Fibroblast of villous mesenchyme (primary cell): ENCODE results near the gene KANSL1L. TPM values are rescaled to one million over a fixed set of nuclear protein-coding genes. Genes with fewer than 3 reads are reported as not detected.

Experiments
- DNase-seq: peaks from one replicate; pipeline ENCODE4 v3.0.0-alpha.2; 2010; ENCODE audit warnings: low read depth
- H3K4me3 ChIP-seq: 2 replicates; pipeline ENCODE4 v1.5.1; 2011; ENCODE audit warnings: low read depth, mild to moderate bottlenecking, low read length
- CTCF ChIP-seq: IDR thresholded peaks from 2 replicates; pipeline ENCODE4 v1.5.1; 2012; ENCODE audit warnings: low read depth, mild to moderate bottlenecking, low read length; ENCODE audit not compliant: insufficient read depth
- total RNA-seq: library from RNA; depleted of rRNA; stranded (reverse); fragments of >200 nt; gene quantifications from 2 replicates; pipeline ENCODE4 v1.2.3, GENCODE V29; 2012

Gene KANSL1L
- total RNA-seq, 1 donor: 28.1 TPM

- no peak for TF ChIP-seq CTCF
- no peak overlapping the region for H3K4me3 ChIP-seq
- DNase-seq: no peak
These were observed 196.6 kb downstream of the KANSL1L start for GRCh38 chr2:209974576-209974975.

DNA sequence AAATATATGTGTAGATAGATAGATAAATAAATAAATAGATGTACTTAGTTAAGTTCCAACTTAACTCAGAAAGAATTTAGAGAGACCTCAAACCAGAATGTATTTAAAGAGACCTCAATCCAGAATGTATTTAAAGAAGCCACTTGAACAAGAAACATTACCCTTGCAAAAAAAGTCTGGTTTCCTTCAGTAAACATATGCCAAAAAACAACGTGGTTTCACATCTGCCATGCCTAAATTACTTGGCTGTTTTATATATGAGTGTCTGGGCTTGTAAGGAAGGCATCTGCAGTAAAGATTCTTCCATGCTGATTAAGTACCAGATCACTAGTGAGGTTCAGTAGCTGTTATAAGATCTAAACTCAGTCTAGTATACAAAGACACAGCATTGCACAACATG lies 197.9 kb downstream of the KANSL1L start:
- peak; percentile 13 for DNase-seq
- H3K4me3 ChIP-seq: no peak overlapping the region
- no peak for TF ChIP-seq CTCF

Other genes with a start within 250 kb of the KANSL1L start
- 63.1 and 91.5 TPM in 2 replicates for gene RPE, start 168.8 kb downstream of the KANSL1L start, total RNA-seq
- not detected in 2 replicates for gene ACADL, start 54.0 kb upstream of the KANSL1L start, total RNA-seq
- not detected in 2 replicates for gene MYL1, start 143.8 kb upstream of the KANSL1L start, total RNA-seq